ENCODE results near the gene VMP1. TPM values are rescaled to one million over a fixed set of nuclear protein-coding genes. Genes with fewer than 3 reads are reported as not detected.
"Not testable (repeated sequence)": the region's sequence is repeated elsewhere in the genome, so short reads cannot be mapped to it uniquely, and the experiment has no call there.

VMP1 gene
- total RNA-seq, 2 experiments from 2014 or later: 239 to 248 TPM

DNA sequence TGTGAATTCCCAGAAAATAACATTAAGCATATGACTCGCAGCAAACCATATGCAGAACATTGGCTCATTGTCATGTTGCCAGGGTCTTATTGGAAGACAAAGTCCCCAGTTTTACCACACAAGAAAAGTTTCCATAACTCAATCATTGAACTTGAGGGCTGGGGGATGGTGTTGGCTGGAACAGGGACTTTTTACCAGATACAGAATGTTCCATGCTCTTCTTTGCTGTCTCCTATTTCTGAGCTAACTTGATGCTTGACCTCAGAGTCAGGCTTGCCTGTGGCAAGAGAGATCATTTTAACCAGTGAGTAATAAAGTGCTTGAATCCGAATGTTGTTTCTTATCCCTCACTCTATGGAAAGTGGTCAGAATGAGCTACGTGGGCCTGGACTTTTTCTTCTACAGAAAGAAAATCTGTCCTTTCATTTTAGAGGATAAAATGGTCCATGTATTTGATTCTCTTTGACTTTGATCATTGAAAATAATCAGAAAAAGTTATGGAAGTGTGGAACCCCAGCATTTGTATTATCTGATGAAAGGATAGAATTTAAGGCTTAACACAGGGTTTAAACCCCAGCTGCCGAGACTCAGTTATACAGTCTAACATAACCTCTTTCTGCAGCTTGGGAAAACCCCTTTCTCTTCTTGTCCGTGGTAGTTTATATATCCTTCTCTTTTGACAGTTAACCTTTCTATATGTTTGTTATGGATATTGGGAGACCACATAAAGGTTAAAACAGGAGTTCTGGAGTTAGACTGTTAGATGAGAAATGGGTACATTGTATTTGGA, 118.3 kb downstream of the VMP1 start:
- Mint-ChIP-seq H3K9me3 (no peaks in the 10 kb centered on the region), H3K4me3 (peak overlapping the region; percentile 89), H3K4me1 (ENCODE audit: low read depth) (peaks cover 53% of the 10 kb centered on the region), H3K36me3 (ENCODE audit: low read depth) (peaks cover 54% of the 10 kb centered on the region), H3K27me3 (no peaks in the 10 kb centered on the region), H3K27ac (peak overlapping the region; percentile 97)
- ATAC-seq (peak; percentile 54), DNase-seq (peak; percentile 78)
- ChIA-PET POLR2A (interaction anchor here (0.5 to 27.9 kb wide), 11 partner anchors 8 to 138 kb away, joined by 3 to 1156 read pairs (median 5); no protein-coding TSS in a partner anchor), CTCF (interaction anchor here (0.9 to 1.7 kb wide), 5 partner anchors 15 to 72 kb away, joined by 4 to 14 read pairs (median 5); no protein-coding TSS in a partner anchor)
- intact Hi-C loops (cut with micrococcal nuclease): loop anchor here (1.0 kb wide), 2 partner anchors 18 to 39 kb away; no protein-coding TSS in a partner anchor
- TF ChIP-seq CTCF (IDR thresholded peaks at IDR 0.05): no peak

- POLR2A ChIA-PET: interaction anchor here (1.1 to 27.9 kb wide), 7 partner anchors 12 to 73 kb away, joined by 3 to 1156 read pairs (median 125); partner anchors contain the start of genes RPS6KB1 and TUBD1
- Mint-ChIP-seq H3K4me3 (peak overlapping the region; percentile 89), H3K4me1 (ENCODE audit: low read depth) (peaks cover 62% of the 10 kb centered on the region), H3K9me3 (no peaks in the 10 kb centered on the region), H3K27me3 (no peaks in the 10 kb centered on the region), H3K36me3 (ENCODE audit: low read depth) (peaks cover 57% of the 10 kb centered on the region), H3K27ac (peak overlapping the region; percentile 97)
- no peak for TF ChIP-seq CTCF (IDR thresholded peaks at IDR 0.05)
- no peak for ATAC-seq
- intact Hi-C loops (cut with micrococcal nuclease): no loop called here
- DNase-seq: no peak
- CTCF ChIA-PET: interaction anchor here (1.2 to 5.3 kb wide), 8 partner anchors 9 to 73 kb away, joined by 3 to 50 read pairs (median 6); no protein-coding TSS in a partner anchor
These were observed 119.4 kb downstream of the VMP1 start for GRCh38 chr17:59826706-59827453.

DNA sequence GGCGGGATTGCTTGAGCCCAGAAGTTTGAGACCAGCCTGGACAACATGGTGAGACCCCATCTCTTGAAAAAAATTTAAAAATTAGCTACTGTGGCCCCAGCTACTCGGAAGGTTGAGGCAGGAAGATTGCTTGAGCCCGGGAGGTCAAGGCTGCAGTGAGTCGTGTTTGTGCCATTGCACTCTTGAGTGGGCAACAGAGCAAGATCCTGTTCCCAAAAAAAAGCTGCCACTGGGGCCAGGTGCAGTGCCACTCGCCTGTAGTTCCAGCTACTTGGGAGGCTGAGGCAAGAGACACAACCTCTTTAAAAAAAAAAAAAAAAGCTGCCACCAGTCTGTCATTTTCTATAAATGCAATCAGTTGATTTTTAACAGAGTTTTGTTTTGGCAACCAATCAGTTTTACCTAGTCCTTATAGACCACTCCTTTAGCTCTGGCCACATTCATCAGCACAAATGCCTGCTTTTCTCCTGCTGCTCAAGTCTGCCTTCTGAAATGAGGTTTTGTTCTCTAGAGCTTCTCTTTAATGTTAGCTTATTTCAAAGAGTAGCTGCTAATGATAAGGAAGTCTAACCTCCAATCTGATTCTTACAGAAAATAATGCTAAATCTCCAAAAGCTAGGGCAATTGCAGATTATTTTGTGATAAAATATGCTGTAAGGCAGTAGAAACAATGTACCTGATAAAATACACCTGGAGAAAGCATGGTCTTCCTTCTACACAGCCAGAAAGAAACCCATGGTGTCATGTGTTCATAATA, 120.4 kb downstream of the VMP1 start:
- H3K9me3 Mint-ChIP-seq: no peaks in the 10 kb centered on the region
- CTCF ChIA-PET: interaction anchor here (0.9 to 5.3 kb wide), 7 partner anchors 10 to 74 kb away, joined by 3 to 50 read pairs (median 6); no protein-coding TSS in a partner anchor
- POLR2A ChIA-PET: interaction anchor here (0.5 to 27.9 kb wide), 8 partner anchors 15 to 570 kb away, joined by 3 to 1156 read pairs (median 66); partner anchors contain the start of genes RPS6KB1 and TUBD1
- H3K36me3 Mint-ChIP-seq (ENCODE audit: low read depth): peaks cover 52% of the 10 kb centered on the region
- TF ChIP-seq CTCF (IDR thresholded peaks at IDR 0.05): no peak
- peak overlapping the region; percentile 89 for H3K4me3 Mint-ChIP-seq
- intact Hi-C loops (cut with micrococcal nuclease): no loop called here
- DNase-seq (no peak), ATAC-seq (no peak)
- H3K27ac Mint-ChIP-seq: peak overlapping the region; percentile 97
- peaks cover 66% of the 10 kb centered on the region for H3K4me1 Mint-ChIP-seq (ENCODE audit: low read depth)
- no peaks in the 10 kb centered on the region for H3K27me3 Mint-ChIP-seq

DNA sequence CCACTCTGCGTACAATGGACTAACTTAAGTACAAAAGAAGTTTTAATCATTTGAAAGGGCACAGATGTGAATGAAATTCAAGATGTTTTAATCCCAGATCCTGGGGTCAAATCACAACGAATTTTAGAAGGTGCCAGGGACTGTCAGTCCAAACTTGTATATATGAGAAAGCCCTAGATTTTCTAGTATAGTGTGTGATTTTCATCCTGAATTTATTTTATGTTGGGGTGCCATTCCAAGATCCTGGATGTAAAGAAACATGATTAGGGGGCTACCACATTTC, 121.0 kb downstream of the VMP1 start:
- ATAC-seq: no peak
- intact Hi-C loops (cut with micrococcal nuclease): no loop called here
- H3K27ac Mint-ChIP-seq: peak overlapping the region; percentile 97
- CTCF ChIA-PET: interaction anchor here (1.7 to 5.3 kb wide), 4 partner anchors 11 to 75 kb away, joined by 4 to 50 read pairs (median 9); no protein-coding TSS in a partner anchor
- POLR2A ChIA-PET: interaction anchor here (0.5 to 27.9 kb wide), 9 partner anchors 13 to 569 kb away, joined by 3 to 1156 read pairs (median 7); partner anchors contain the start of genes RPS6KB1 and TUBD1
- TF ChIP-seq CTCF (IDR thresholded peaks at IDR 0.05): no peak
- H3K9me3 Mint-ChIP-seq: no peaks in the 10 kb centered on the region
- peaks cover 53% of the 10 kb centered on the region for H3K36me3 Mint-ChIP-seq (ENCODE audit: low read depth)
- H3K4me1 Mint-ChIP-seq (ENCODE audit: low read depth): peaks cover 72% of the 10 kb centered on the region
- H3K27me3 Mint-ChIP-seq: no peaks in the 10 kb centered on the region
- peak overlapping the region; percentile 89 for H3K4me3 Mint-ChIP-seq
- no peak for DNase-seq

DNA sequence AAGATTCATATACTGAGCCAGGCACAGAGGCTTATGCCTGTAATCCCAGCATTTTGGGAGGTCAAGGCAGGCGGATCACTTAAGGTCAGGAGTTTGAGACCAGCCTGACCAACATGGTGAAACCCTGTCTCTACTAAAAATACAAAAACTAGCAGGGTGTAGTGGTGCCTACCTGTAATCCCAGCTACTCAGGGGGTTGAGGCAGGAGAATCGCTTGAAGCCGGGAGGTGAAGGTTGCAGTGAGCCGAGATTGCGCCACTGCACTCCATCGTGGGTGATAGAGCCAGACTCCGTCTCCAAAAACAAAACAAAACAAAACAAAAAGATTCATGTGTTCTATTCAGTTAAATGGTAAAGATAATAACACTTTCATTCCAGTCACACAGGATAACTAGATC, 121.4 kb downstream of the VMP1 start:
- Mint-ChIP-seq H3K4me3 (peak overlapping the region; percentile 89), H3K27ac (peak overlapping the region; percentile 97), H3K36me3 (ENCODE audit: low read depth) (peaks cover 53% of the 10 kb centered on the region), H3K4me1 (ENCODE audit: low read depth) (peaks cover 73% of the 10 kb centered on the region)
- ChIA-PET CTCF (interaction anchor here (1.7 to 5.3 kb wide), 4 partner anchors 10 to 75 kb away, joined by 4 to 50 read pairs (median 9); no protein-coding TSS in a partner anchor), POLR2A (interaction anchor here (0.6 to 27.9 kb wide), 5 partner anchors 14 to 75 kb away, joined by 3 to 1156 read pairs (median 420); no protein-coding TSS in a partner anchor)
- H3K9me3 Mint-ChIP-seq, H3K27me3 Mint-ChIP-seq: not testable (repeated sequence)
- peak; percentile 49 for DNase-seq
- ATAC-seq: peak; percentile 2
- intact Hi-C loops (cut with micrococcal nuclease): loop anchor here (1.0 kb wide), 3 partner anchors 8 to 67 kb away; no protein-coding TSS in a partner anchor

All from activated CD8-positive, alpha-beta T cell treated with anti-CD3 and anti-CD28 coated beads for 36 hours (primary cell).